Panc1 (cell line): ENCODE measurements around the gene PCLO.

ENCODE experiments used
- CTCF ChIP-seq: fragments of 450-650 bp; IDR thresholded peaks from 2 replicates; pipeline ENCODE4 v1.5.1; 2017; ENCODE audit warnings: mild to moderate bottlenecking
- REST ChIP-seq, 2 experiments: IDR thresholded peaks; 2 replicates each; pipeline ENCODE4 v1.6.1; 2011 to 2012; ENCODE audit warnings: low read depth in 2 of 2, control low read depth in 1 of 2, low read length in 1 of 2, mild to moderate bottlenecking in 1 of 2, moderate library complexity in 1 of 2; ENCODE audit not compliant: insufficient read depth in 1 of 2

DNA sequence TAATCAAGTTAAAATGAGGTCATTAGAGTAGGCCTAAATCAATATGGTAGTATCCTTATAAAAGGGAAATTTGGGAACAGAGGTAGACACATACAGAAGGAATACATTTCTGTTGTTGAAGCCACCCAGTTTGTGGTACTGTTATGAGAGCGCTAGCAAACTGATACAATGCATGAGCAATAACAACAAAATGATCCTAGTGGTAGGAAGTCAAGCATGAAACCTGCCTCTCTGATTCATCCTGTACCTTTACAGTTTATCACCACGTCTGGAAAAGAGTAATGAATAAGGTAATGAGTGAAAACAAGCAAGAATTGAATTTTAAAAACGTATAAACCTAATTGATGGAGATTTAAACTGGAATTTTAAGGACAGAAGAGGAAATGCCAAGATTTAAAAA lies 217.2 kb downstream of the PCLO start:
- TF ChIP-seq CTCF = no peak
- TF ChIP-seq REST (IDR thresholded peaks at IDR 0.05; ENCODE audit: insufficient read depth in 1 of 2, low read depth in 2 of 2, low read length in 1 of 2) = no peak
